GM21423 (cell line): Measurements from ENCODE around the gene IMPA2.
A peak's percentile ranks its signal among the peaks of the same experiment; 100 is the strongest.

Experiments
- ATAC-seq: cut with Tn5 transposase; IDR thresholded peaks from one replicate; pipeline ENCODE4 v1.9.1; 2021; ENCODE audit warnings: mild to moderate bottlenecking, moderate library complexity; ENCODE audit not compliant: unreplicated experiment

IMPA2 gene

DNA sequence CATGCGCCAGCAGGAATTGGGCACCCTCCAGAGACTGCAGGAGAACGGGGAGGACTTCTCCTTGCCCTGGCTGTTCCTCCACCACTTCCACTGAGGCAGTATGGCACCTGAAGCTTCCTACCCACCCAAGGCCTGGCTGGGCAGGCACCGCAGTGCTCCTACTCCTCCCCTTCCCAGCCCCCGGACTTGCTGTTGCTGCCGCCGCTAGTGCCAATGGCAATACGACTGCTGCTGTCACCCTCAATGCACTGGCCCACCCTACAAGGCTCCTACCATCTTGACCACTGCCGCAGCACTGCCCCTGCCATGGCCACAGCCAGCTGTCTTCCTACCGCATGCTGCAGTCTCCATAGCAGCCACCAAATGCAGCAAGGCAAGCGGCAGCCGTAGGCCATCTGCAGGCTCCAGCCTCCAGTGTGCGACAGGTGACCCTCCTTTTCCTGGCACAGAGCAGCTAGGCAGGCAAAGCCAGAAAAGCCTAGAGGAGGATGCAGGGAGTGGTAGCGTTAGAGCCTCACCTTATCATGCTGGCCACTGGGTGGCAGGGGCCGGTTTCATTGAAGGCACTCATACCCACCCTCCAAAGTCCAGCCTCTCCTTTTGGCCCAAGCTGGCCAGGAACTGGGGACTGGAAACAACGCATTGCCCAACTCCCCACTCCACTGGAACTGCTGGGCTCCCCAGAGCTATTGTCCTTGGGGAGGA, 64.9 kb downstream of the IMPA2 start:
- no peak for ATAC-seq

DNA sequence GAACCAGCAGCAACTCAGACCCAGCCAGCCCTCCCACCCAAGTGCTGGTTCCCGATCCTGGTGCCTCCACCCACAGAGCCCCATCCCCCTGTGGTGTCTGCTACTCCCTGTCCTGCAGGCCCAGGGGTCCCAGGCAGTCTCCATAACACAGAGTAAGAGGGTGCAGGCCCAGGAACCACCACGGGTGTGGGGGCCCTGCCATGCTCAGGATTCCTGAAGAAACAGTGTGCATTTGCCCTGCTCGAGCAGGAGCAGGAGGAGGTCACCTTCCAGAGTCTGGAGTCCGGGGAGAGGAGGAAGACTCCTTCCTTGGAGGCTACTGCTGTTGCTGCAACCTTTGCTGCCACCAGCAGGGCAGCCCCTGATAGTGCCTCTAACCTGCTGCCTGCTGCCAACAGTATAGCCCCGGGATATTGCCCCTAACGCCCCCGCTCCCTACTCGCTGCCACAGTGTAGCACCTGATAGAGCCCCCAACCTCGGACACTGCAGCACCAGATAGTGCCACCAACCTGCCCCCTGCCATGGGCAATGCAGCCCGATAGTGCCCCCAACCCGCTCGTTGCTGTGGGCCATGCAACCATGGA, 65.5 kb downstream of the IMPA2 start:
- no peak for ATAC-seq

DNA sequence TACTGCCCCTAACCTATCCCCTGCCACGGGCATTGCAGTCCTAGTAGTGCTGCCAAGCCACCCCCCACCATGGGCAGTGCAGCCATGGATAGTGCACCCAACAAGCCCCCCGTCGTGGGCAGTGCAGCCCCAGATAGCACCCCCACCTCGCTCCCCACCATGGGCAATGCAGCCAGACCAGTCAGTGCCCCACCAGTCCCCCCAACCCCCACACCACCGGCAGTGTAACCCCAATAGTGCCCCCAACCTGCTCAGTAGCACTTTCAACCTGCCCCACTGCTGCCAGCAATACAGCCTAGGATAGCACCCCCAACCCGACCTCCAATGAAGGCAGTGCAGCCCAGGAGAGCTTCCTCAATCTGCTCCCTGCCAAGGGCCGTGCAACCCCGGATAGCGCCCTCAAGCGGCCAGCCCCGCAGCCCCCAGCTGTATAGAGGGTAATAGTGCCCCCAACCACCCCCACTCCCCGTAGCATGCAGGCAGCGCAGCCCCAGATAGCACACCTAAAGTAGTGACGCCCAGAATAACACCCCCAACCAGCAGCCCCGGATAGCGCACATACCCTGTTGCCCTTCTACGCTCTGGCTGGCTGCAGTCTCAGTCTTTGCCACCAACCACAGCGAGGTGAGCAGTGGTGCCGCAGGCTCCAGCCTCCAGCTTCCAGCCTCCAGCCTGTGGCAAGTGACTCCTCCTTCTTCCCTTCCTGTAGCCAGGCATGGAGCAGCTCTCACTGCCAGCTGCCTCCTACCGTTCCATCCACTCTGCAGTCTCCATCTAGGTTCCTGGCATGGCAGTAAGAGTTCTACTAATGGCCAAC, 66.9 kb downstream of the IMPA2 start:
- no peak for ATAC-seq

DNA sequence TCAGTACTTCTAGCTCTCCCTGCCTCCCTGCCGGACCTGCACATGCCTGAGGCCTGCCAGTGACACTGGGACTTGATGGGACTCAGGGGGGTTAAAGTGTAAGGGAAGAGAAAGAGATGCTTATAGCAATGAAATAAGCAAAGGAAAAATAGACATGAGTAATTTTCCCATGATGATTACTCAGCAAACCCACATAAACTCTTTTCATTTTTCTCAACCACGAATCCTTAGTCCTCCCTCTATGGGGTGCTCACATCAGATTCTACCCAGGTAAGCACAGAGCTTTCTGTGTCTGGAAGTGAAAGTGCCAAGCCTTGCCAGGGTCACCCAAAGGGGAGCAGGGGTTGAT, 67.5 kb downstream of the IMPA2 start:
- ATAC-seq, result no peak

DNA sequence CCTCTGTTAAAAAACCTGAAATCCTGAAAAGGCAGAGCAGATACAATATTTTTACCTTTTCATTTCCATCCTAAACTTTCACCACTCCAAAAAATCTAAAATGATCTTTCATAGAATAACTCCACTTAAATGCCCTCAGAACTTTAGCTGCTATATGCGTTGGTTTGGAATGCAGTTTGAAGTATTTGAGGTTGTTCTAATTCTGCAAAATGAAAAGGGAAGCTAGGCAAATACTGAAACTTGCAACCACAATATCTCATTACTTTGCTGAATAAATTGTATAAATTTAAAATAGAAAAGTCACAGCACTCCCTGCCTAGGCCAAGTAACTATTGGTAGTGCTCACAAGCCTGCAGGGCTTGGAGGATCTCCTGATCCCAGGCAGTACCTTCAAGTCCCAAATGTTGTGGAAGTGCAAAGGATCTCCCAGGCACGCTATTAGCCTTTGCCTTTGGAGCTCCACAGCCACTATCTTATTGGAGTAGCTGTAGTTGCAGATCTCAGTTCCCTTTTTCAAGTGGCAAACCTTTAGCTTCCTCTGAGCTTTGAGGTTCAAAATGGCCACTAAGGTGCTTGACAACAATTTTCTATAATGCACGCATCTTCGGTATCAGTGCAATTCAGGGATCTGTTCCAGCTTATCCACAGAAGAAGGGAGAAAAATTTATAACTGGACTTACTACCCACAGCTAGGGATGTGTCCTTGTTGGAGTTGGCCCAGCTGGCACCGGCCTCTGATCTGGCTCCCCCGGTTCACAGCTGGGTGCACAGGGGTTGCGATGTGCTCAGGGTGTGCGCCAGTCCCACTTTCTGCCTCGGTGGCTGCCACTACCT, 68.9 kb downstream of the IMPA2 start:
- ATAC-seq, result peak; percentile 80

DNA sequence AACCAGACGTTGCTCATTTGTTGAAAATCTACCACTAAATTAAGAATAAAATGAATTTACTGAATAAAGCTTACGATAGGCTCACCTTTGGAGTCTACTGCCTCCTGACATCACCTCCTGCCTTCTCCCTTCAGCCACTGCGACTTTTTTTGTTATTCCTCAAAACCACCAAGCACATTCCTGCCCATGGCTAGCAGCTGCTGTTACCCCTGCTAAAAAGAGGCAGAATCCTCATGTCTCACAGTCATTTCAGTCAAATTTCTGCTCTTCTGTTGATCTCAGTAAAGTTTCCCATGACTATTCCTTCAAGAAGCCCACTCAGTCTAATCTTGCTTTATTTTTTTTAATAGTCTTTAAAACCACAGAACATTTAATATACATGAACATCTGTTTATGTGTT, 71.6 kb downstream of the IMPA2 start:
- no peak for ATAC-seq

DNA sequence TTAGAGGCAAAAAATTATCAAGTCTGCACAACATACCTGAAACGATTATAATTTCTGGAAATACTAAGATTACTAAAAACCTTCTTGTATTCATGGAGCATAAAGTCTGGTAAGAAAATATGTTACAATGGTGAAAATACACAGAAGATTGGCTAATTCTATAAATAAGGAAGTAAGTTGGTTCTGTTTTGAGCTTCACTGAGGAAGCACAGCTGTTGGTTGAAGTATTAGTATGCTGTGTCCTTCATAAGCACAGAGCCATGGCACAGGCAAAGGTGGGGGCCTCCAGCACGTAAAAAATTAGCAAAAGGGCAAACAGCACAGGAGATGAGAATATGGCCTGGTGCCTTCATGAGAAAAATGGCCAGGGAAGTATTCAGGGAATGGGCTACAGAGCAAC, 72.0 kb downstream of the IMPA2 start:
- peak; percentile 40 for ATAC-seq

DNA sequence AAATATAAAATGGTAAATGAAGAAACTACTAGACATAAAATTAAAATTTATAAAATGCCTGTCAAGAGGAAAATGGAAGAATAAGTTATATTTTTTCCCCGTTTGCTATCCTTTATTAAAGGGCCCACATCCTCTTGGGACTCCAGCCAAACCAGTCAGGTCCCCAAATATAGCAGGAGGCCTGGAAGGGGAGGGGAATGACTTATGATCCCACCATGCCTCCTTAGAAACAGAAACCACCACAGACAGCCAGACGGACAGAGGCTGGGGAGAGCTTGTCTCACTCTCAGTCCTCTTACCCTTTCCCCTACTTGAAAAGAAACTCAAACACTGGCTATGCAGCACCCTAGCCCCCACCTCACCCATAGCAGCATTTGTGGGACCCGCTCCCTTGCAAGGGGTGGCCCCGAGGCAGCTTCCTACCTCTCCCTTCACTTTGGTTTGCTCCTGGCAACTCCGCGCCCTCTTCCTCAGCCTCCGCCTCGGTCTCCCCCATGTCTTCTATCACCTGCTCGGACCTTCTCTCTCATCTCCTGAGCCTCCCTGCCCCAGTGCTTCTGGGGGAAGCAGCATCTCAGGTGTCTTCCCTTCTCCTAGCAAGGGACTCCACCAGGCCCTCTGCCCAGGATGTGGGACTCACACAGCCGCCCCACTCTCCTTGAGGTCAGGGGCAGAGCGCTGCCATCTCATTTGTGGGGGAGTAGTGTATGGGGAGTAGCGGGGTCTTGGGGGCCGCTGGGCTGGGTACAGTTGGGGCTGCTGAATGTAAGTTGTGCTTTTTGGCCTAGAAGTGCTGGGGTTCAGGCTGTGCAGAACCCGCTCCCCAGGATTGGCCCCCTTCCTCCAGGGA, 75.0 kb downstream of the IMPA2 start:
- ATAC-seq, result no peak

DNA sequence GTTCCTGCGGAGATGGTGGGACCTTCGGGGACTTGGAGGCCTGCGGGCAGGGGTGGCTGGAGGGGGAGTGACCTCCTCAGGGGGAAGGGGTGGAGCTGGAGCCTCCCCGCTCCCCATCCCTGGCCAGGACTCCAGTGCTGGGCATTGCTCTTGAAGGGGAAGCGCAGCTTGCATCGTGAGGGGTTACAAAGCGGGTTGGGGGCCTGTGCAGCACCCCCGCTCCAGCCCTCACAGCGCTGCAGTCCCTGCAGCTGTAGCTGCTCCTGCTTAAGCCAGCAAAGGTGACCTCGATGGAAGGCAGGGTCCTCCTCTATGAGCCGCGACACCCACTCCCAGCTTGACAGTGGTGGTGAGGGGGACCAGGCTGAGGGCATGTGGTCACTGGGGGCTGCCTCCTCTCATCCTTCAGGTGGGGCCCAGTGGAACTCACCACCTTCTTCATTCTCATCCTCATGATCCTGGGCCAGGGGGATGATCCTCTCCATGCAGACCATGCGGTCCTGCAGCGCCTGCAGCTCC, 75.6 kb downstream of the IMPA2 start:
- ATAC-seq, result no peak

DNA sequence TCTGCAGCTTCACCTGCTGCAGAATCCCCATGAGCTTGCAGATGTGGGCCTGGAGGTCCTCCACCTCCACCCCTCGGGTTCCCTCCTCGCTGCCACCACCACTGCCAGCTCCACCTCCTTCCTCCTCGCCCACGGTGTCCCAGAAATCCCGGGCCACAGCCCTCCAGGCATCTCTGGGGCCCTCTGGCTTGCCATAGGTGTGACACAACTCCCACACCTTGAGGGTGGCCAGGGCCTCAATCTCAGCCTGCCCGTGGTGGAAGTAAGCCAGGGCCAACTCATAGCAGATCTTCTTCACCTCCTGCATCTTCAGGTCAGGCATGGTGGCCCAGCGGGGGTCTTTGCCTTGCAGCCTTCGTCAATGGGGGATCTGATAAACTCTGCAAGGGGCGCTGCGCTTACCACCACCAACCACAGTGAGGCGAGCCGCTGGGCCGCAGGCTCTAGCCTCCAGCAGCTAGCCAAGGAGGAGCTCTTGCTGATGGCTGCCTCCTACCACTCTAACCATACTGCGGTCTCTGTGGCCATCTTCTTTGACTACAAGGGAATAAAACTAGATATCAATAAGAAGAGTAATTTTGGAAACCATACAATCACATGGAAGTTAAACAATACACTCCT, 76.2 kb downstream of the IMPA2 start:
- ATAC-seq, result no peak

DNA sequence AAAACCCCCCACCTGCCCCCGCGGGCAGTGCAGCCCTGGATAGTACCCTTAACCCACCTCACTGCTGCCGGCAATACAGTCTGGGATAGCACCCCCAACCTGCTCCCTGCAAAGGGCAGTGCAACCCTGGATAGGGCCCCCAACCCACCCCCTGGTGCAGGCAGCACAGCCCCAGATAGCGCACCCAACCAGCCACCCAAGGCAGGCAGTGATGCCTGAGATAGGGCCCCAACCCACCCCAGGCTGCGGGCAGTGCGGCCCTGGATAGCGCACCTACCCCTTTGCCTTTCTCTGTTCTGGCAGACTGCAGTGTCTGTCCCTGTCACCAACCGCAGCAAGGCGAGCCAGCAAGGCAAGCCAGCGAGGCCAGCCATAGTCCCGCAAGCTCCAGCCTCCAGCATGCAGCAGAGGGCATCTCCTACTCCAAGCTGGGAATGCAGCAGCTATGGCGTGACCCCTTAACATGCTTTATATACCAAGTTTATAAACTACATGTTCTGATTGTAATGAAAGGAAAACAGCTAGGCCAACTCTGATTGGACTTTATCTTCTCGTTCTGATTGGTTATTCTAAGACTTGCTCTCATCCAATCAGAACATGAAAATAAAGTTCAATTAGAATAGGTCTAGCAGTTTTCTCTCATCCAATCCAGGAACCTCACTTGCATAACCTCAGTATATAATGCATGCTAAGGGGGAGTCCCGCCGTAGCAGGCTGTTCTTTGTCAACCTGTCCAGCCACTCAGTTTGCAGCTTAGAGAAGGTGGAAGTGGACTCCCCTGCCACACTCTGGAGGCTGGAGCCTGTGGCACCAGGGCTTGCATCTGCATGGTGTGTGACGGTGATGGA, 78.3 kb downstream of the IMPA2 start:
- no peak for ATAC-seq

DNA sequence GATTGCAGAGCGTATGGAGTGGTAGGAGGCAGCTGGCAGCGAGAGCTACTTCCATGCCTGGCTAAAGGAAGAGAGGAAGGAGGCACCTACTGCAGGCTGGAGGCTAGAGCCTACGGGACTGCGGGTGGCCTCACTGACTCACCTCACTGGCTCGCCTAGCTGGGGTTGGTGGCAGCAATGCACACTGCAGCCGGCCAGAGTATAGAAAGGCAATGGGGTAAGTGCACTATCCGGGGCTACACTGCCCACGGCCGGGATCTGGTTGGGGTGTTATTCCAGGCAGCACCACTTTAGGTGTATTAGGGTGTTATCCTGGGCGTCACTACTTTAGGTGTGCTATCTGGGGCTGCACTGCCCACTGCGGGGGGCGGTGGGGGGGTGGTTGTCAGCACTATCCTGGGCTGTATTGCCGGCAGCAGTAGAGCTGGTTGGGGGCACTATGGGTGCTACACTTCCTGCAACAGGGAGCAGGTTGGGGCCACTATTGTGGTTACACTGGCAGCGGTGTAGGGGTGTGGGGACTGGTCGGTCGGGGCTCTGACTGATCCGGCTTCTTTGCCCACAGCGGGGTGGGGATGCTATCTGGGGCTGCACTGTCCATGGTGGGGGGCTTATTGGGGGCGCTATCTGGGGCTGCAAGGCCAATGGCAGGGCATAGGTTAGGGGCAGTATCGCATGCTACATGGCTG, 79.0 kb downstream of the IMPA2 start:
- ATAC-seq, result no peak

DNA sequence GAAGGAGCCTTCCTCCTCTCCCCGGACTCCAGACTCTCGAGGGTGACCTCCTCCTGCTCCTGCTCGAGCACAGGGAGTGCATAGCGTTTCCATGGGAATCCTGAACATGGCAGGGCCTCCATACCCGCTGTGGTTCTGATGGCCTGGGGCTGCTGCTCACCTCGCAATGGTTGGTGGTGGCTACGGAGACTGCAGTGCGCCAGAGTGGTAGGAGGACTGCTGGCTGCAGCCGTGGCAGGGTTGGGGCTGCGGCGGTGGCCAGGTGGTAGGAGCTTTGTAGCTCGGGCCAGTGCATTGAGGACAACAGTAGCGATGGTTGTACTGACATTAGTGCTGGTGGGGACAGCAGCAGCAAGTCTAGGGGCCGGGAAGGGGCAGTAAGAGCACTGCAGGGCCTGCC, 80.4 kb downstream of the IMPA2 start:
- ATAC-seq, result no peak

DNA sequence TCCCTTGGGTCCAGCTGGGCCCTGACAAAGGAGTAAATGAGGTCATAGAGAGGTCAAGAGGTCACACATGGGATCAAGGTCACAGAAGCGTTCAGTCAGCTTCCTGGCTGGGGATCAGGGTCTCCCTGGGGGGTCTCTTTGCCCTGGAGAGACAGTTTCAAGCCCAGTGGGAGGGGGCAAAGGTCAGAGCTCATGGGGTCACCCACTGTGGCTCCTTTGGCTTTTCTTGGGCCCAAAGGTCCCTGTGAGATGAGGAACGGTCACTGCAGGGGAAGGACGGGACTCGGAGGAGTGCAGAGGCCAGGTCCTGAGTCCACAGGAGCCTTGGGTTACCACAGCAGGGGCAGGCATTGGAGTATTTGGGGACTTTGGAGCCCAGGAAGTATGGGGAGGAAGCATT, 81.7 kb downstream of the IMPA2 start:
- ATAC-seq, result no peak

DNA sequence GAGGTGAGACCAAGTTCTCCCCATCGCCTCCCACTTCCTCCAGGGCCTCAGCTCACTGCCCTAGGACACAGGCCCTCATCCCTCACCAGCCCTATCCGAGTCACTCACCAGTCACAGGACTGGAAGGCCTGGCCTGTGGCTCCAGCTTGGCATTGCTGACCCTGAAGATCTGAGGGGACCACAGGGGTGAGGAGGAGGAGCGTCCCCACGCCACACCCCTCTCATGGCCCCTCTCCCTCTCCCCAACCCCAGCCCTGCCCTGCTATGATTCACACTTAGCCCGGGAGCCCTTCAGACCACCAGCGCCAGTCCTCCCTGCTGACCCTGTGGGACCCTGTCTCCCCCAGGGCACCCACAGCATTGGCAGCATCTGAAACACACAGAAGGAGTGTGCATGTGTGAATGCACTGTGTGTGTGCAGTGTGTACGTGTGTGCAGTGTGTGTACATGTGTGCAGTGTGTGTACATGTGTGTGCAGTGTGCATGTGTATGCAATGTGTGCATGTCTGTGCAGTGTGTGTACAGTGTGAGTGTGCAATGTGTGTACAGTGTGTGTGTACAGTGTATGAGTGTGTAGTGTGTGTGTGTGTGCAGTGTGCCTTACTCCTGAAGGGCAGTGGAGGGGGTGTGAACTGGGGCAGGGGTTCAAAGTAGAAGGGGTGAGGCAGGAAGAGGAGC, 82.9 kb downstream of the IMPA2 start:
- ATAC-seq, result no peak

DNA sequence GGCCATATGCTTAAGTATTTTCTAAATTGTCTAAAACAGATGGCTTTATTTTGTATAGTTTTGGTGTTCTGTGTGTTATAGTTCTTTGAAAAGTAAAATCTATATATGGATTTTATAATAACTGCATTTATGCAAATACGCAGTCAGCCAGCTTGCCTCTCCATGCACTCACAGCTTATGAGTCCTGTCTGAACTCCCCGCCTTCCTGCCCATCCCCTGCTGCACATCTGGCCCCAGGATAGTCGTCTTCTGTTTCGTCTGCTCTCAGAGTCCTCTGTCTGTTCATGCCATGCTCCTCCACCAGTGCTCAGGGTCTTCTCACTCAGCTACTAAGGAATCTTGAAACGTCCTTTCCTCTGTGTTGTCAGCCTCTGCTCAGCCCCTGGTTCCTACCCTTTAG, 84.1 kb downstream of the IMPA2 start:
- ATAC-seq, result no peak

DNA sequence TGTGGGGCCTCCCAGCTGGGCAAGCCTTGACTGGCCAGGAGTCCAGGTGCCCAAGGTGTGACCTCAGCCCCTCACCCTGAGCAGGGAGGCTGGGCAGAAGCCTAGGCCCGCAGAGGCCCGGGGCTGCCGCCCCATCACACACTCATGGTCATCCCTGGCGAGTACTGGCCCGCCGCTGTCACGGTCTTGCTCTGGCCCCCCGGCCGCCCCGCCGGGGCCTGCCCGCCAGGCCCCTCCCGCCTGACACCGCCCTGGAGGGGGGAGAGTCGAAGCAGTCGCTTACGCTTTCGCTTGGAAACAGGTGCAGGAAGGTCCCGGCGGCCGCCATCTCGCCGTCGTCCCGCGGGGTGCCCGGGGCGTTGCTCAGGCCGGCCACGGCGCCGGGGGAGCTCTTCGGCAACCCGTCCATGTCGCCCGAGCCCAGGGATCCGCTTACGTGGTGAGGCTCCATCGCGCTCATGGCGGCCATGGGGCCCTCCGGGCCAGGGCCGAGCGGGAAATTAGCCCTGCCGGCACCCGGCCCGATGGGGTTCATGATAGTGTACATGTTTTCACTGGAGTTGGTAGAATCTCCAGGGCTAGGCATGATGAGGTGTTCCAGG, 85.7 kb downstream of the IMPA2 start:
- ATAC-seq, result no peak
